SK-N-MC (cell line): ENCODE results near the gene IGF2BP3.

Experiments
- EZH2 ChIP-seq: fragments of 200-600 bp; sonication (generic); IDR thresholded peaks from one replicate; pipeline ENCODE4 v1.6.1; 2017; ENCODE audit warnings: antibody characterized with exemption
- FOXP2 ChIP-seq: optimal IDR thresholded peaks from 2 replicates; pipeline ENCODE3; 2011; ENCODE audit warnings: mild to moderate bottlenecking, moderate library complexity; ENCODE audit not compliant: insufficient read depth; ENCODE audit errors: extremely low read length, control extremely low read depth
- POLR2AphosphoS5 ChIP-seq: IDR thresholded peaks from 2 replicates; pipeline ENCODE4 v1.6.1; 2012; ENCODE audit warnings: mild to moderate bottlenecking, low read depth, low read length, borderline replicate concordance

- no peak for TF ChIP-seq POLR2AphosphoS5
- no peak for TF ChIP-seq EZH2
- TF ChIP-seq FOXP2 = no peak
Measured at GRCh38 chr7:23356168-23356567, 114.1 kb downstream of the IGF2BP3 start.
